Vagina (tissue), 2 donors: Measurements from ENCODE around the gene RNF208. TPM values are rescaled to one million over a fixed set of nuclear protein-coding genes. Genes with fewer than 3 reads are reported as not detected.

ENCODE experiments used
- DNase-seq, 2 donors: peaks; one replicate each; pipeline ENCODE4 v3.0.0-alpha.2; 2017; ENCODE audit errors: extremely low spot score in 2 of 2
- H3K27ac ChIP-seq: fragments of 200-600 bp; sonication (generic); one replicate; pipeline ENCODE4 v1.5.1; 2019
- H3K27me3 ChIP-seq: fragments of 200-600 bp; sonication (generic); one replicate; pipeline ENCODE4 v1.5.1; 2019
- H3K36me3 ChIP-seq, 2 donors: fragments of 200-600 bp; sonication (generic); one replicate each; pipeline ENCODE4 v1.5.1; 2017 to 2019
- H3K4me1 ChIP-seq: fragments of 200-600 bp; sonication (generic); one replicate; pipeline ENCODE4 v1.5.1; 2019
- H3K4me3 ChIP-seq, 2 donors: fragments of 200-600 bp; sonication (generic); 1 replicate in 1 of 2; 2 replicates in 1 of 2; pipeline ENCODE4 v1.5.1; 2016 to 2019
- H3K9me3 ChIP-seq: fragments of 200-600 bp; sonication (generic); one replicate; pipeline ENCODE4 v1.5.1; 2019
- CTCF ChIP-seq, 3 experiments: fragments of 450-650 bp in 2 of 3; fragments of 200-600 bp in 1 of 3; sonication (generic) in 1 of 3; IDR thresholded peaks; one replicate each; pipeline ENCODE4 v1.5.1; 2017 to 2019; ENCODE audit warnings: antibody characterized with exemption in 3 of 3, mild to moderate bottlenecking in 2 of 3, moderate library complexity in 2 of 3
- POLR2A ChIP-seq, 2 donors: fragments of 450-650 bp; IDR thresholded peaks; one replicate each; pipeline ENCODE4 v1.6.1; 2017; ENCODE audit warnings: antibody characterized with exemption in 2 of 2, mild to moderate bottlenecking in 2 of 2, moderate library complexity in 2 of 2
- POLR2AphosphoS5 ChIP-seq, 2 donors: sonication (generic); formaldehyde crosslinking; IDR thresholded peaks; one replicate each; pipeline ENCODE4 v1.9.0; 2017; ENCODE audit warnings: antibody characterized with exemption in 2 of 2, mild to moderate bottlenecking in 2 of 2, low read depth in 1 of 2; ENCODE audit not compliant: insufficient read depth in 1 of 2
- intact Hi-C: fragments of 100-400 bp; cut with DNase I; formaldehyde crosslinking; loops from one replicate; pipeline ENCODE4 v1.15.1; 2023
- total RNA-seq: library from RNA; depleted of rRNA; stranded (reverse); fragments of >200 nt; gene quantifications from one replicate; pipeline ENCODE4 v1.2.3, GENCODE V29; 2016

RNF208 gene
- total RNA-seq, 1 donor from 2014 or later, result 0.98 TPM

GRCh38 chr9:137175345-137175961 lies 46.6 kb downstream of the RNF208 start:
- Histone ChIP-seq H3K4me3 (no peak overlapping the region), H3K9me3 (no peaks in the 10 kb centered on the region), H3K27me3 (no peaks in the 10 kb centered on the region), H3K36me3 (peaks cover 0 to 18% of the 10 kb centered on the region in 2 donors), H3K27ac (no peak overlapping the region), H3K4me1 (peaks cover 13% of the 10 kb centered on the region)
- no peak for DNase-seq
- intact Hi-C loops, result no loop called here
- no peak for TF ChIP-seq POLR2A (IDR thresholded peaks at IDR 0.05)
- no peak for TF ChIP-seq POLR2AphosphoS5 (IDR thresholded peaks at IDR 0.05; ENCODE audit: insufficient read depth in 1 of 2, low read depth in 1 of 2)
- TF ChIP-seq CTCF (IDR thresholded peaks at IDR 0.05), result no peak

GRCh38 chr9:137174722-137175293 lies 47.2 kb downstream of the RNF208 start:
- Histone ChIP-seq H3K36me3 (peaks cover 0 to 12% of the 10 kb centered on the region in 2 donors), H3K27me3 (peaks cover 3% of the 10 kb centered on the region)

GRCh38 chr9:137173796-137174664 lies 48.0 kb downstream of the RNF208 start:
- DNase-seq, result no peak
- Histone ChIP-seq H3K4me3 (no peak overlapping the region), H3K27ac (no peak overlapping the region), H3K4me1 (peaks cover 18% of the 10 kb centered on the region), H3K9me3 (no peaks in the 10 kb centered on the region), H3K27me3 (peaks cover 5% of the 10 kb centered on the region), H3K36me3 (peaks cover 0 to 9% of the 10 kb centered on the region in 2 donors)
- TF ChIP-seq POLR2AphosphoS5 (IDR thresholded peaks at IDR 0.05; ENCODE audit: insufficient read depth in 1 of 2, low read depth in 1 of 2), result no peak
- no peak for TF ChIP-seq POLR2A (IDR thresholded peaks at IDR 0.05)
- no peak for TF ChIP-seq CTCF (IDR thresholded peaks at IDR 0.05)
- intact Hi-C loops, result no loop called here

More at GRCh38 chr9:137174722-137175293, 47.2 kb downstream of the RNF208 start:
- no peak for DNase-seq
- no peak overlapping the region for H3K27ac ChIP-seq
- TF ChIP-seq CTCF (IDR thresholded peaks at IDR 0.05) (no peak), POLR2AphosphoS5 (IDR thresholded peaks at IDR 0.05; ENCODE audit: insufficient read depth in 1 of 2, low read depth in 1 of 2) (no peak), POLR2A (IDR thresholded peaks at IDR 0.05) (no peak)
- H3K9me3 ChIP-seq, result no peaks in the 10 kb centered on the region
- intact Hi-C loops, result no loop called here
- H3K4me3 ChIP-seq, result no peak overlapping the region
- peaks cover 13% of the 10 kb centered on the region for H3K4me1 ChIP-seq

- Histone ChIP-seq H3K4me3 (no peak overlapping the region), H3K27ac (no peak overlapping the region), H3K4me1 (peaks cover 27% of the 10 kb centered on the region)
Observed at GRCh38 chr9:137172901-137173795, 48.9 kb downstream of the RNF208 start.

More at GRCh38 chr9:137172901-137173795, 48.9 kb downstream of the RNF208 start:
- intact Hi-C loops, result no loop called here
- TF ChIP-seq CTCF (IDR thresholded peaks at IDR 0.05), result no peak
- TF ChIP-seq POLR2AphosphoS5 (IDR thresholded peaks at IDR 0.05; ENCODE audit: insufficient read depth in 1 of 2, low read depth in 1 of 2), result no peak
- no peak for TF ChIP-seq POLR2A (IDR thresholded peaks at IDR 0.05)
- Histone ChIP-seq H3K9me3 (no peaks in the 10 kb centered on the region), H3K27me3 (peaks cover 8% of the 10 kb centered on the region), H3K36me3 (peaks cover 0 to 4% of the 10 kb centered on the region in 2 donors)
- DNase-seq, result no peak
